Naive thymus-derived CD8-positive, alpha-beta T cell (primary cell): ENCODE results near the gene ZFP91. TPM values are rescaled to one million over a fixed set of nuclear protein-coding genes. Genes with fewer than 3 reads are reported as not detected.
A peak's percentile ranks its signal among the peaks of the same experiment; 100 is the strongest.

Source experiments
- ATAC-seq, 2 donors: fragments of 150-1000 bp; cut with Tn5 transposase in 1 of 2; sonication (Bioruptor Pico), chemical (Tn5 transposase) in 1 of 2; 1 replicate in 1 of 2; 2 replicates in 1 of 2; pipeline ENCODE4 v1.10.0; 2021; ENCODE audit warnings: mild to moderate bottlenecking in 2 of 2, moderate library complexity in 2 of 2
- POLR2A ChIA-PET: fragments of 350-600 bp; sonication (Branson Sonifier 250); formaldehyde crosslinking; loops from one replicate; lab custom pipeline; 2021; ENCODE audit warnings: antibody characterized with exemption; lab: Charles Lee
- DNase-seq, 10 donors: peaks; one replicate each; pipeline versions ENCODE4 v3.0.0 to v3.0.0-alpha.2; 2020 to 2022
- H3K27ac Mint-ChIP-seq, 10 donors: one replicate each; pipeline ENCODE4 v1.8.0; 2020 to 2022; ENCODE audit warnings: mild to moderate bottlenecking in 10 of 10, mixed read lengths in 10 of 10, moderate library complexity in 4 of 10, inconsistent platforms in 1 of 10
- H3K27me3 Mint-ChIP-seq, 5 donors: one replicate each; pipeline ENCODE4 v1.8.0; 2021 to 2022; ENCODE audit warnings: mixed read lengths in 5 of 5
- H3K36me3 Mint-ChIP-seq, 3 donors: one replicate each; pipeline ENCODE4 v1.8.0; 2020 to 2022; ENCODE audit warnings: mixed read lengths in 3 of 3, mild to moderate bottlenecking in 2 of 3, inconsistent platforms in 1 of 3
- H3K4me1 Mint-ChIP-seq, 4 donors: one replicate each; pipeline ENCODE4 v1.8.0; 2021 to 2022; ENCODE audit warnings: mixed read lengths in 4 of 4
- H3K4me3 Mint-ChIP-seq, 10 donors: one replicate each; pipeline ENCODE4 v1.8.0; 2020 to 2022; ENCODE audit warnings: mild to moderate bottlenecking in 10 of 10, mixed read lengths in 10 of 10, moderate library complexity in 6 of 10, inconsistent platforms in 1 of 10
- H3K9me3 Mint-ChIP-seq, 9 donors: one replicate each; pipeline ENCODE4 v1.8.0; 2020 to 2022; ENCODE audit warnings: mixed read lengths in 9 of 9, mild to moderate bottlenecking in 3 of 9, inconsistent platforms in 1 of 9, moderate library complexity in 1 of 9
- polyA plus RNA-seq, 3 donors: library from polyadenylated mRNA; unstranded; fragments of 300-500 nt; fragmentation: Illumina TruSeq; gene quantifications; one replicate each; pipeline ENCODE4 v1.2.3, GENCODE V29; 2021
- total RNA-seq, 8 experiments: library from RNA in 2 of 8; stranded (reverse) in 2 of 8; gene quantifications; one replicate each; pipeline ENCODE4 v1.2.3 and lab custom pipeline; 2021 to 2026

Gene ZFP91
- total and polyA plus RNA-seq, 5 experiments from 2014 or later = 4.8 to 49.6 (median 9.4) TPM

DNA sequence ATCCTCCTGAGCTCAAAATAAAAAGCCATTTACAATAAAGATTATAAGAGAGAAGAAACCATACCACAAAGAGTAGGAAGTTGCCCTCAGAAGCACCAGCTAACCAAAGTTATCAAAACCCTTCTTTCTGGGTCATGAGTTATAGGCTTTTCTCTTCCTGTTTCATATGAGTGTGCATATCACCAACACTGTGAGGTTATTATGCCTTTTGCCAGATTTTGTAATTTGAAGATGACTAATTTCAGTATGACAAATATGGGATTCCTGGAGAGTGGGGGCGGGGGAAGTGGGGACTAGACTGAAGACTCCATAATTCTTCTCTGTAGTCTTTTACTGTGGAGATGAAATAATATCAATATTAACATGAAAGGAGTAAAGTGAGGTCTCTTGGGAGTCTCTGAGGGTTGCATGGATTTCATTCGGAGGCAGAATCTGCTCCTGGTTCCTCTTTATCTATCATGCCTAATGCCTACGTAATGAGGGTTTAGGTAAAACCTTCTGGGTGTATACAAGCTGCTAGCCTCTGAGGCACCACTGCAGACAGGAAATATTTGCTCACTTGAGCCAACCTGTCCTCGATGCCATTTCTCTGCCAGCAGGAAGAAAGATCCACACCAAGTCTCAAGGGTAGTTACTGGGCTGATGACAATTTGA, 5.3 kb upstream of the ZFP91 start:
- Mint-ChIP-seq H3K4me3 (peak overlapping the region; percentile 92 to 99 (median 96)), H3K27ac (peak overlapping the region; percentile 97 to 100 (median 100)), H3K4me1 (peaks cover 24 to 76% (median 69%) of the 10 kb centered on the region in 4 donors), H3K36me3 (peaks cover 0 to 26% (median 20%) of the 10 kb centered on the region in 3 donors), H3K27me3 (no peaks in the 10 kb centered on the region), H3K9me3 (no peaks in the 10 kb centered on the region)
- peak in 8 of 10 donors; percentile 20 to 73 (median 44) for DNase-seq
- ATAC-seq = peak; percentile 31 to 40
- POLR2A ChIA-PET = interaction anchor here (0.6 to 1.8 kb wide), 8 partner anchors 9 to 922 kb away, joined by 3 to 13 read pairs (median 4); no protein-coding TSS in a partner anchor

DNA sequence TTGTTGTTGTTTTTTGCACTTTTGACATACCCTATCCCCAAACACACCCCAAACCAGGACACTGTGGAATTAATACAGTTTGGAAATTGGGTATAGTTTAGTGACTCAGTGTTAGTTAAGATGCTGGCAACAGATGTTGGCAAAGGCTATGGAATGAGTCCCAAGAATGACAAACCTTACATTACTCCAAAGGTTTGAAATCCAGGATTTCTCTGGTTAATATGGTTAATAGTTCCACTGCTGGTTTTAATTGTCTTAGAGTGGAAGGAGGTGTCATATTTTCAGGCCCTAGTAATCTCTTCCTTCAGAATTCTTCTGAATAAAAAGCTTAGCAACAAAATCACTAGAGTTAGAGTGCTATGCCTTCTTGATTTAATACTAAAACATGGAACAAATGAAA, 4.0 kb upstream of the ZFP91 start:
- Mint-ChIP-seq H3K27me3 (peaks cover 0 to 2% (median 0%) of the 10 kb centered on the region in 5 donors), H3K9me3 (no peaks in the 10 kb centered on the region), H3K36me3 (peaks cover 0 to 13% (median 13%) of the 10 kb centered on the region in 3 donors), H3K4me1 (peaks cover 20 to 70% (median 63%) of the 10 kb centered on the region in 4 donors), H3K27ac (peak overlapping the region; percentile 97 to 100 (median 100)), H3K4me3 (peak overlapping the region; percentile 92 to 99 (median 96))
- DNase-seq = no peak
- no peak for ATAC-seq
- POLR2A ChIA-PET = interaction anchor here (1.2 to 3.8 kb wide), 5 partner anchors 11 to 834 kb away, joined by 3 to 36 read pairs (median 7); partner anchors contain the start of gene SELENOH

DNA sequence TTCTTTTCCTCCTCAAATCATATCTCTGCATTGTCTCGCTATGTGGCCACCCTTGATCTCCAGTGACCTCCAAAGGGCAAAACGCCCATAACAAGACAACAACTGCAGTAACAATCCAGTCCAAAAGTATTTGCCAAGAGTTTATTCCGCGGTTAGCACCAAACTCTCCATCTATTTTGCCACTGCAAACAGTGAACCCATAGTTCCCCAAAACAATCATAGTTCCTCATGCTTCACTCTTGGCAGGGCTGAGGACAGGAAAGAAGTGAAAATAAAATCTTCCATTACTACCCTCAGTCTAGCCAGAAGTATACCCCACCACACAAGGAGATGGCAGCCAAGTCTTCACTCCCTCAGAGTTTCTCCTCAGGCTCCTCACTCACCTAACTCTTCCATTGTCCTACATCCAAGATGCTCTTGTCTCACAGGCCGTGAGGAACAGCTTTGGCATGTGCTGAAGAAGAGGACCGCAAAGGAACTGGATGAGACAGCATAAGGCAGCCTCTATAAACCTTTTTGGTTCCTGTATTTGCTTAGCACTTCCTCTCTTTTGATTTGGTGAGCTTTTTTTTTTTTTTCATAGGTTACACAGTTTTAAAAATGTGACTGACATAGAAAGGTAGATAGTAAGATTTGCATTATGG, 3.4 kb upstream of the ZFP91 start, which contains the start of gene LPXN:
LPXN (minus strand) TSS at position 480 of the 644 bp plus-strand sequence; CDS start at position 396, 84 bp downstream.
- ATAC-seq = peak in 1 of 2 donors; percentile 4
- peak within 1 kb of the TSS; percentile 97 to 100 (median 100) for H3K27ac Mint-ChIP-seq
- POLR2A ChIA-PET = interaction anchor here (0.6 to 5.4 kb wide), 17 partner anchors 7 to 1094 kb away, joined by 3 to 82 read pairs (median 5); partner anchors contain the start of gene SELENOH

DNA sequence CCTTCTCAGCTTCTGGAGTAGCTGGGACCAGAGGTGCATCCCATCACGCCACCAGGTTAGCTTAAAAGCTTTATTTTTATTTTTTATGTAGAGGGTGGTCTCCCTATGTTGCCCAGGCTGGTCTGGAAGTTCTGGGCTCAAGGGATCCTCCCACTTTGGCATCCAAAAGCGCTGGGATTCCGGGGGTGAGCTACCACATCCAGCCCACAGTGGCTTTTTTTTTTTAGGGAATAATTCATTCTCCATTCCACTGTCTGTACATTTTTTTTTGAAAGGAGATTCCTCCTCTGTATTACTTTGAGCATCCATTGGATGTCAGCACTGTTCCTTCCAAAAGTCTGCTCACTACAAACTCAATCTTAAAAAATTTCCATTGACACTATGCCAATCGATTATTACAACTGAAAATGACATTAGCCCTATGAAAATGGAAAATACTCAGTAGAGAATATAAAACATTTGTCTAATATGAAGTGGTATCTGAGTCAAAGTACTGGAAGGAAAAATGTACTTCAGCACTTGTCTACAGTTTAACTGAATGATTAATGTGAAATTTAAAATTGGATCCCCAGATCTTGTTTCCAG, 1.9 kb upstream of the ZFP91 start:
- H3K4me1 Mint-ChIP-seq = peaks cover 26 to 74% (median 64%) of the 10 kb centered on the region in 4 donors
- H3K27ac Mint-ChIP-seq = peak overlapping the region; percentile 99 to 100 (median 100)
- peaks cover 0 to 9% (median 6%) of the 10 kb centered on the region in 3 donors for H3K36me3 Mint-ChIP-seq
- POLR2A ChIA-PET = interaction anchor here (0.9 to 5.4 kb wide), 17 partner anchors 9 to 983 kb away, joined by 3 to 82 read pairs (median 4); partner anchors contain the start of genes SELENOH and YPEL4
- ATAC-seq = no peak
- no peaks in the 10 kb centered on the region for H3K9me3 Mint-ChIP-seq
- DNase-seq = no peak
- H3K4me3 Mint-ChIP-seq = peak overlapping the region; percentile 92 to 99 (median 98)
- H3K27me3 Mint-ChIP-seq = peaks cover 0 to 2% (median 0%) of the 10 kb centered on the region in 5 donors

More for the DNA sequence above, 3.4 kb upstream of the ZFP91 start, which contains the start of gene LPXN:
- Mint-ChIP-seq H3K36me3 (peaks cover 0 to 9% (median 7%) of the 10 kb centered on the region in 3 donors), H3K9me3 (no peaks in the 10 kb centered on the region), H3K27me3 (peaks cover 0 to 2% (median 0%) of the 10 kb centered on the region in 5 donors), H3K4me3 (peak within 1 kb of the TSS; percentile 92 to 99 (median 98)), H3K4me1 (peaks cover 22 to 73% (median 63%) of the 10 kb centered on the region in 4 donors)
- DNase-seq = peak in 9 of 10 donors; percentile 45 to 76 (median 57)

DNA sequence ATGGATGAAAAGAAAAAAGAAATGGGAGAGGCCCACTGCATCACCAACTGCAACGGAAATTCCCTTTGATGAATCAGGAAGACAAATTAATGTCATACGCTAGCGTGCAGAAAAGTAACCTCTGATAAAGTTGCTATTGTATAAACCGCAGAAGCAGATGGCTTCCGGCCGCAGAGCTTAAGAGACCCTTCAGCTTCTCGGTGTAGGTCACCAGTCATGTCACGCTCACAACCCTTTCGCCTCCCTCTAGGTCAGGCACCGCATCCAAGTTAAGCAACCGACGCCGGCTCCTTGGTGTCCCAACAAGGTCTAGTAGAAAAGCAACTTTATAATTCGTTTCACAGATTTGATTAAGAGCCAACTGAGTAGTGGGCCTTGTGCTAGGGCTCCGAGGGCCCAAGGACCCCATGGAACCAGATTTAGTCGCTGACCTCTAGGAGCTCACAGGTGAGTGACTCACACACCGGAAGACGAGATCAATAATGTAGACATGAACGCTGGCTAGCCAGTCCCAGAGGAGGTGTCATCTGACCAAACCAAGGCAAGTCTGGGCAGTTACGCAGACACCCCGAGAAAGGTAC, 1.2 kb upstream of the ZFP91 start:
- peaks cover 27 to 77% (median 66%) of the 10 kb centered on the region in 4 donors for H3K4me1 Mint-ChIP-seq
- H3K4me3 Mint-ChIP-seq = peak overlapping the region; percentile 92 to 99 (median 98)
- H3K27me3 Mint-ChIP-seq = peaks cover 0 to 2% (median 0%) of the 10 kb centered on the region in 5 donors
- POLR2A ChIA-PET = interaction anchor here (0.9 to 5.4 kb wide), 20 partner anchors 9 to 983 kb away, joined by 3 to 82 read pairs (median 4); partner anchors contain the start of genes SELENOH and YPEL4
- H3K36me3 Mint-ChIP-seq = peaks cover 0 to 9% (median 9%) of the 10 kb centered on the region in 3 donors
- DNase-seq = peak in 8 of 10 donors; percentile 53 to 92 (median 76)
- peak overlapping the region; percentile 99 to 100 (median 100) for H3K27ac Mint-ChIP-seq
- ATAC-seq = peak; percentile 41 to 58
- H3K9me3 Mint-ChIP-seq = no peaks in the 10 kb centered on the region

DNA sequence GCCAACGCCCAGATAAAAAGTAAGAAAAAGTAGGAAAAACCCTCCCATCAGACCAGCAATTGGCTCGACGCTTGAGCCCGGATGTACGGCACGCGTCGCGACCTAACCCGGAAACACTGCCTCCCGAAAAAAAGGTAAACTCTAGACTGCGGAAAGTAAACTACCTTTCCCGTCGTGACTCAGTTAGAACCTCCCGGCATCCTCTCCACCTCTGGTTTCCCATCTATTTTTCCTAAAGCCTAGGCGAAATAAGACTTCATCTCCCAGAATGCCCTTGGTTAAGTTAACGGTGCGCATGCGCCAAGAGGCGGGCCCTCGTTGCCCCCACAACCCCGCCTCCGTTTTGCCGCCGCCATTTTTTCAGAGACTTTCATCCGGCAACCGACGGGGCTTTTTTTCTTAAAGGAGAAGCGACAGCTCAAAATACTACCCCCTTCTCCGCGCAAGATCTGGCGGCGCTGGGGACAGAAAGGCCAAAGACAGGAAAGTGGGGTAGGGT, 678 bp upstream of the ZFP91 start:
- peaks cover 28 to 79% (median 71%) of the 10 kb centered on the region in 4 donors for H3K4me1 Mint-ChIP-seq
- POLR2A ChIA-PET = interaction anchor here (1.1 to 5.4 kb wide), 15 partner anchors 10 to 926 kb away, joined by 3 to 82 read pairs (median 5); partner anchors contain the start of gene SELENOH
- H3K27me3 Mint-ChIP-seq = peaks cover 0 to 2% (median 0%) of the 10 kb centered on the region in 5 donors
- peaks cover 0 to 9% (median 9%) of the 10 kb centered on the region in 3 donors for H3K36me3 Mint-ChIP-seq
- DNase-seq = peak; percentile 84 to 99 (median 92)
- no peaks in the 10 kb centered on the region for H3K9me3 Mint-ChIP-seq
- peak overlapping the region; percentile 92 to 99 (median 98) for H3K4me3 Mint-ChIP-seq
- ATAC-seq = no peak
- peak overlapping the region; percentile 99 to 100 (median 100) for H3K27ac Mint-ChIP-seq

DNA sequence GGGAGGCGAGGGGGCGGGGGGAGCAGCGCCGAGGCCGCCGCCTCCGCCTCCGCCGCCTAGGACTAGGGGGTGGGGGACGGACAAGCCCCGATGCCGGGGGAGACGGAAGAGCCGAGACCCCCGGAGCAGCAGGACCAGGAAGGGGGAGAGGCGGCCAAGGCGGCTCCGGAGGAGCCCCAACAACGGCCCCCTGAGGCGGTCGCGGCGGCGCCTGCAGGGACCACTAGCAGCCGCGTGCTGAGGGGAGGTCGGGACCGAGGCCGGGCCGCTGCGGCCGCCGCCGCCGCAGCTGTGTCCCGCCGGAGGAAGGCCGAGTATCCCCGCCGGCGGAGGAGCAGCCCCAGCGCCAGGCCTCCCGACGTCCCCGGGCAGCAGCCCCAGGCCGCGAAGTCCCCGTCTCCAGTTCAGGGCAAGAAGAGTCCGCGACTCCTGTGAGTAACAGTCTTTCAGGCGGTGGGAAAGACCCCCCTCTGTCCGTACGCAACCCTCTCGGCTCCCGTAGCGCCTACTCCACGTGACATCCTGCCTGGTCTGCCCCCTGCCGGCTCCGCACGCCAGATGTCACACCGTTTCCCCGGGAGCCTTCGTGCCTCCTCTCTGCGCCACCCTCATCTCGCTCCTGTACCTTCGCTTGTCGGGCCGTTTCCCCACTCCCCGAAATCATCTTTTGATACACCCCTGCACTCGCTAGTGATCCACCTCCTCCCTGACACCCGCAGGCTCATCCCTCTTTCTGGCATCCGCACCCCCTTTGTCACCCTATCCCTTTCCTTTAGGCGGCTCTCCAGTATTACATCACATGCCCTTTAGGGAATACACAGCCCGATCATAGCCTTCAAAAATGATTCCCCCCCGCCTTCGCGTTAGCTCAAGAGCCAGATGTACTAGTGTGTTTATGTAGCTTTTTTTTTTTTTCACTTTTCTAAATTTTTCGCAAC, 598 bp downstream of the ZFP91 start:
- Mint-ChIP-seq H3K9me3 (no peaks in the 10 kb centered on the region), H3K27ac (peak overlapping the region; percentile 89 to 100 (median 100)), H3K4me3 (peak overlapping the region; percentile 92 to 100 (median 98)), H3K4me1 (peaks cover 26 to 78% (median 66%) of the 10 kb centered on the region in 4 donors), H3K36me3 (peaks cover 0 to 9% (median 7%) of the 10 kb centered on the region in 3 donors), H3K27me3 (peaks cover 0 to 2% (median 0%) of the 10 kb centered on the region in 5 donors)
- DNase-seq (peak; percentile 89 to 96 (median 91)), ATAC-seq (peak; percentile 42 to 49)
- POLR2A ChIA-PET = interaction anchor here (0.6 to 5.4 kb wide), 7 partner anchors 10 to 975 kb away, joined by 3 to 82 read pairs (median 4); no protein-coding TSS in a partner anchor

DNA sequence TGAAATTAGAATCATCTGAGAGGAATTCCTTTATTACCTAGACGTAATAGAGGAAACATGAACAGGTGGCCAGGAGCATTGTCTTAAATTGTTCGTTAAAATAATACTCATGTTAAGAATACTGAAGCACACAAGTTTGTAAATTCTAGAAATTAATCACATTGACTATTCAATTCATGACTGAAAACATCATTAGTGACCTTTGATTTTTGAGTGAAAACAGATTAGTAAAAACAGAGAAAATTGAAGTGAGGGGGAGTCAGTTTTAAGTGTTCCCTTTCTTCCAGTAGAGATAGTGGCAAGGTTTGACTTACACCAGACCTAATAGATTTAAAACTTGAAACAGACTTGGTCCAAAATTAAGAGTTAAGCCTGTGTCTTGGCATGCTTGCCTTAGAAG, 1.4 kb downstream of the ZFP91 start:
- Mint-ChIP-seq H3K4me3 (peak overlapping the region; percentile 92 to 100 (median 98)), H3K9me3 (no peaks in the 10 kb centered on the region), H3K4me1 (peaks cover 22 to 77% (median 61%) of the 10 kb centered on the region in 4 donors), H3K27me3 (peaks cover 0 to 2% (median 0%) of the 10 kb centered on the region in 5 donors), H3K36me3 (peaks cover 0 to 13% (median 5%) of the 10 kb centered on the region in 3 donors), H3K27ac (peak overlapping the region in 9 of 10 donors; percentile 89 to 100 (median 98))
- DNase-seq (no peak), ATAC-seq (no peak)
- POLR2A ChIA-PET = interaction anchor here (0.7 to 5.4 kb wide), 4 partner anchors 9 to 976 kb away, joined by 3 to 82 read pairs (median 4); no protein-coding TSS in a partner anchor

DNA sequence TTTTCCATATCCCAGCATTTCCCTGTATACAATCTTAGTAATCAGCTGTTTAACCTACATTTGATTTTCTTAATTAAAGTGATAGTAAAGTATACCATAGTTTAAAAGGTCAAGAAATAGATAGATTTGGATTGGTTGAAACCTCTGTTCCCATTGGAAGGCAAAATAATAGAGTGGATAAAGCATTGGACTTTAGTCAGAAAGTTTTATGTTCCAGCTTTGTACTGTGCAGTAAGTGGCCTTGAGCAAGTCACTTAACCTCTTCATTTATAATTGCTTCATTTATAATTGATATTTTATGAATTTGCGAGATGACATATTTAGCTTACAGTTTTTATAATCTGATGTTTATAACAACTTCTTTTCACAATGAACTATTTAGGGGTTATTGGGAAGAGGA, 3.6 kb downstream of the ZFP91 start:
- H3K4me3 Mint-ChIP-seq = peak overlapping the region in 9 of 10 donors; percentile 6 to 95 (median 10)
- POLR2A ChIA-PET = no interaction called here
- no peak overlapping the region for H3K27ac Mint-ChIP-seq
- peaks cover 0 to 2% (median 0%) of the 10 kb centered on the region in 5 donors for H3K27me3 Mint-ChIP-seq
- peaks cover 20 to 75% (median 59%) of the 10 kb centered on the region in 4 donors for H3K4me1 Mint-ChIP-seq
- peaks cover 0 to 34% (median 6%) of the 10 kb centered on the region in 3 donors for H3K36me3 Mint-ChIP-seq
- ATAC-seq (no peak), DNase-seq (no peak)
- no peaks in the 10 kb centered on the region for H3K9me3 Mint-ChIP-seq

DNA sequence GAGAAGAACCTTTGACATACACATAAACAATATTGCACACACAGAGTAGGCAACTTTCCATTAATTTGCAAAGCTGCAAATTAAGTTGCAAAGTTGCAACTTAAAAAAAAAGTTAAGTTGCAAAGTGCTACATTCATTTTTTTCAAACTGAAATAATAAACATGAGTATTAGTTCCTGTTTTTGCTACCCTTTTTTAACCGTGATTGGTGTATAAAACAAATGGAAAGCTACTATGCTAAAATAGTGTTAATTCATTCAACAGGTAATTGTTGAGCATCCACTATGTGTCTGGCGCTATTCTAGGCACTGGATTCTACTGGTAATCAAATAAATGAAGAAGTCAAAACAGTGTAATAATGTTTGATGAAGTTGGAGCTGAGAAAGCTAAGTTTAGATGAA, 8.1 kb downstream of the ZFP91 start:
- no peak for ATAC-seq
- Mint-ChIP-seq H3K4me3 (peak overlapping the region in 1 of 10 donors; percentile 2), H3K4me1 (peaks cover 17 to 76% (median 58%) of the 10 kb centered on the region in 4 donors), H3K27ac (peak overlapping the region in 2 of 10 donors; percentile 3 to 42), H3K36me3 (peaks cover 0 to 54% (median 11%) of the 10 kb centered on the region in 3 donors), H3K9me3 (no peaks in the 10 kb centered on the region), H3K27me3 (no peaks in the 10 kb centered on the region)
- no peak for DNase-seq
- POLR2A ChIA-PET = no interaction called here
